T-helper 1 cell treated with Interleukin-12 subunit alpha and Interleukin-12 subunit beta and Interleukin-4 antibody, amounts not matched to agents 30 μg/mL and 1 μg/mL, for 36 hours (primary cell): ENCODE results near the gene CALCOCO2.
"Not testable (repeated sequence)": the region's sequence is repeated elsewhere in the genome, so short reads cannot be mapped to it uniquely, and the experiment has no call there.

Experiments
- H3K27ac Mint-ChIP-seq: one replicate; pipeline ENCODE4 v1.8.0; 2021; ENCODE audit warnings: mild to moderate bottlenecking, mixed read lengths
- H3K27me3 Mint-ChIP-seq: one replicate; pipeline ENCODE4 v1.8.0; 2021; ENCODE audit warnings: low read depth, mixed read lengths
- H3K36me3 Mint-ChIP-seq: one replicate; pipeline ENCODE4 v1.8.0; 2021; ENCODE audit warnings: low read depth, mixed read lengths
- H3K4me1 Mint-ChIP-seq: one replicate; pipeline ENCODE4 v1.8.0; 2021; ENCODE audit warnings: low read depth, mixed read lengths
- H3K4me3 Mint-ChIP-seq: one replicate; pipeline ENCODE4 v1.8.0; 2021; ENCODE audit warnings: mild to moderate bottlenecking, moderate library complexity, mixed read lengths
- H3K9me3 Mint-ChIP-seq: one replicate; pipeline ENCODE4 v1.8.0; 2021; ENCODE audit warnings: mixed read lengths

CALCOCO2 gene

DNA sequence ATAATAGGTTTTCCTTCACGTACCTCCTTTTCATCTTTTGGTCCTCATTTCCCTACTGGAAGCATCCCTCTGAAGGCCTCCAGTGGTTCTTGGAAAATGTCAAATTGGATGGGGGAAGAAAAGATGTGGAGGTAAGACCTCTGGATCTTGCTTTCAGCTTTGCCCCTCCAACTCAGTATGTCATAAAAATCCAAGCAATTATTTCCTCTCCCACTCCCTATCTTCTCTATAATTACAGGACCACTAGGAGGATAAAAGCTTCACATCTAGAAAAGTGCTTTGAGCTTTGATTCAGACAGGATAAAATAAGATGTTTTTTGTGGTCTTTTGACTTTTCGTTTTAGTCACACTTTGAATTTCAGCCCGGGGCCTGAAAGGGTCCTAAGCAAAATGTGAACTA, 15.5 kb upstream of the CALCOCO2 start:
- H3K36me3 Mint-ChIP-seq: no peaks in the 10 kb centered on the region
- H3K4me1 Mint-ChIP-seq: peaks cover 9% of the 10 kb centered on the region
- H3K27ac Mint-ChIP-seq: no peak overlapping the region
- H3K9me3 Mint-ChIP-seq: no peaks in the 10 kb centered on the region
- H3K27me3 Mint-ChIP-seq: peaks cover 67% of the 10 kb centered on the region
- no peak overlapping the region for H3K4me3 Mint-ChIP-seq

DNA sequence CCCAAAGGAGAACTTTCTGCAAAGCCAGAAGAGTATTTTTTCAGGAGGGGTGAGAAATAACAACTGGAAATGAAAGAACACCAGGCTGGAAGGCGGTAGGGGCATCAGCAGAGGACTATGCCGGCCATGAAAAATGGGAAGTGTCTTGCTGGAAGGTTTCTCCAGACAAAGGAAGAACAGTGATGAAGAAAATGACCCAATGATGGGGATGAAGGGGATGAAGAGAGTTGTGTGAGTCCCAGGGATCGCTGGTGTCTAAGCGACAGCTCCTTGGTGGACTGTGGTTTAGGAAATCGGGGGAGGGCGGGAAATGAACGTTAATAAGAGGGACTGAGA, 14.4 kb upstream of the CALCOCO2 start:
- Mint-ChIP-seq H3K4me3 (peak overlapping the region; percentile 58), H3K27ac (no peak overlapping the region), H3K4me1 (peaks cover 9% of the 10 kb centered on the region), H3K9me3 (no peaks in the 10 kb centered on the region), H3K27me3 (peaks cover 71% of the 10 kb centered on the region), H3K36me3 (no peaks in the 10 kb centered on the region)

DNA sequence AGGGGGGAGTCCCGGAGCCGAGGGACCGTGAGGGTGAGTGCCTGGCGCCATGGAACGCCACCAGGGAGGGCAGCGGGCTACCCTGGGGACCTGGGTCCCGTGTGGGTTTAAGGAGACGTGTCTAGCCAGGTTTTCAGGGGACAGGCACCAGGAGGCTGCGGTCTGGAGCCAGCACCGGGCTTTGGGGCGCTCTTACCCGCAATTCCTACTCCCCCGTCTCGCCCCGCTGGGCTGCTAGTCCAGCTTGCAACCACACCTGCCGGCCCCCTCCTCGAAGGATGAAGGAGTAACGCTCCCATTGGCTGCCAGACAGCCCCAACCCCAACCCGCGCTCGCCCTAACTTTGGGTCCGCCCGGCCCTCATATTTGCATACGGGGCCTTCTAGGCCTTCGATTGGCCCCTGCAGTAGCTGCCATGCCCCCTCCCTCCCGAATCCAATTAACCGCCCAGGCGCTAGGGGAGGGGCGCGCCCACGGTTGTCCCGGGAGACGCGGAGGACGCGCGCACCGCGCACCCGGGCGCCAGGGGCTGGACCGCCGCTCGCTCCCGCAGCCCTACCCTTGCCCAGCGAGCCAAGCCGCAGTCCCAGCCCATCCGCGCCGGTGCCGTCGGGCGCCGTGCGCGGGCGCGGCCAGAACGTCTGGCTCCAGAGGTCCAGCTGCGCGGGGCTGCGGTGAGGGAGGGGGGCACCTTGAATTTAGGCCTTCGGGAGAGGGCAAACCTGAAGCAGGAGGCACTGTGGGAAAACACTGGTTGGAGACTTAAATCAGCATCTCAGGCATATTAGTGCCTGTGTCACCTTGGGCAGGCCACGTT, 13.9 kb upstream of the CALCOCO2 start, which contains the start of gene TTLL6:
TSS of gene TTLL6 (minus strand) at position 456 of the 817 bp plus-strand sequence. CDS start at position 299, 157 bp downstream.
- Mint-ChIP-seq H3K27me3 (peaks cover 71% of the 10 kb centered on the region), H3K27ac (no peak within 1 kb of the TSS), H3K4me1 (peaks cover 9% of the 10 kb centered on the region), H3K36me3 (no peaks in the 10 kb centered on the region), H3K4me3 (peak within 1 kb of the TSS; percentile 78), H3K9me3 (no peaks in the 10 kb centered on the region)

DNA sequence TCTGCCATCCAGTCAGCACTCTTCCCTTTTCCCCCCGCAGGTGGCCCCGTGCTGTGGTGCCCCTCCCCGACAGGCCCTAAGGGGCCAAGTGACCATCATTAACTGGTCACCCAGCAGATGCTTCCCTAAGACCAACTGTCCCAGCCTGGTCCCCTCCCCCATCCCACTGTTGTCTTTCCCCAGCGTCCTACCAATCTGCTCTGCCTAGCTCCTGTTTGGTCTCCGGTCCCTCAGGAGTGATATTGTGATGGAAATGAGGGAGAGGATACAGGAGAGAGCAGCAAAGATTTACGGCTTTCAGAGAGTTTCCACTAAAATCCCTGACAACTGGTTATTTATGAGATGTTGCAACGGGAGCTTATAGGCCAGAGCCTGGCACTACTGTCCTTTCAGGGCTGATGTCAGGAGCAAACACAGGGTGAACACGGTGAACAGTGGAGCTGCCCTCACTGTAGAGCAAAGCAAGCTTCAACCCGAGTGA, 12.4 kb upstream of the CALCOCO2 start:
- H3K36me3 Mint-ChIP-seq: no peaks in the 10 kb centered on the region
- H3K27me3 Mint-ChIP-seq: peaks cover 69% of the 10 kb centered on the region
- no peaks in the 10 kb centered on the region for H3K9me3 Mint-ChIP-seq
- H3K4me1 Mint-ChIP-seq: peaks cover 9% of the 10 kb centered on the region
- peak overlapping the region; percentile 31 for H3K4me3 Mint-ChIP-seq
- no peak overlapping the region for H3K27ac Mint-ChIP-seq

DNA sequence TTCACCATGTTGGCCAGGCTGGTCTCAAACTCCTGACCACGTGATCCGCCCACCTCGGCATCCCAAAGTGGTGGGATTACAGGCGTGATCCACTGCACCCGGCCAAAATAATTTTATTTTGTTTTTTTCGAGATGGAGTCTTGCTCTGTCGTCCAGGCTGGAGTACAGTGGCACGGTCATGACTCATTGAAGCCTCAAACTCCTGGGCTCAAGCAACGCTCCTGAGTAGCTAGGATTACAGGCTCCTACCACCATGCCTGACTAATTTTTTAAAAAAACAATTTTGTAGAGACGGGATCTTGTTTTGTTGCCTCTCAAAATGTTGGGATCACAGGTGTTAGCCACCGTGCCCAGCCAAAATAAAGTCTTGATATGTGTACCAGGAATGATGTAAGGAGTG, 11.4 kb upstream of the CALCOCO2 start:
- Mint-ChIP-seq H3K4me1 (peaks cover 9% of the 10 kb centered on the region), H3K27me3 (peaks cover 69% of the 10 kb centered on the region), H3K9me3 (no peaks in the 10 kb centered on the region), H3K36me3 (no peaks in the 10 kb centered on the region), H3K27ac (no peak overlapping the region), H3K4me3 (no peak overlapping the region)

DNA sequence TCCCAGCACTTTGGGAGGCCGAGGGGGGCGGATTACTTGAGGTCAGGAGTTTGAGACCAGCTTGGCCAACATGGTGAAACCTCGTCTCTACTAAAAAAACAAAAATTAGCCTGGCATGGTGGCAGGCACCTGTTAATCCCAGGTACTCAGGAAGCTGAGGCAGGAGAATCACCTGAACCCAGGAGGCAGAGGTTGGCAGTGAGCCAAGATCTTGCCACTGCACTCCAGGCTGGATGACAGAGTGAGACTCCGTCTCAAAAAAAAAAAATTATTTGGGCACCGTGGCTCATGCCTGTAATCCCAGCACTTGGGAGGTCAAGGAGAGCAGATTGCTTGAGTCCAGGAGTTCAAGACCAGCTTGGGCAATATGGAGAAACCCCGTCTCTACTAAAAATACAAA, 9.9 kb upstream of the CALCOCO2 start:
- H3K27me3 Mint-ChIP-seq: peaks cover 63% of the 10 kb centered on the region
- not testable (repeated sequence) for H3K36me3 Mint-ChIP-seq, H3K9me3 Mint-ChIP-seq, H3K27ac Mint-ChIP-seq, H3K4me3 Mint-ChIP-seq, H3K4me1 Mint-ChIP-seq

DNA sequence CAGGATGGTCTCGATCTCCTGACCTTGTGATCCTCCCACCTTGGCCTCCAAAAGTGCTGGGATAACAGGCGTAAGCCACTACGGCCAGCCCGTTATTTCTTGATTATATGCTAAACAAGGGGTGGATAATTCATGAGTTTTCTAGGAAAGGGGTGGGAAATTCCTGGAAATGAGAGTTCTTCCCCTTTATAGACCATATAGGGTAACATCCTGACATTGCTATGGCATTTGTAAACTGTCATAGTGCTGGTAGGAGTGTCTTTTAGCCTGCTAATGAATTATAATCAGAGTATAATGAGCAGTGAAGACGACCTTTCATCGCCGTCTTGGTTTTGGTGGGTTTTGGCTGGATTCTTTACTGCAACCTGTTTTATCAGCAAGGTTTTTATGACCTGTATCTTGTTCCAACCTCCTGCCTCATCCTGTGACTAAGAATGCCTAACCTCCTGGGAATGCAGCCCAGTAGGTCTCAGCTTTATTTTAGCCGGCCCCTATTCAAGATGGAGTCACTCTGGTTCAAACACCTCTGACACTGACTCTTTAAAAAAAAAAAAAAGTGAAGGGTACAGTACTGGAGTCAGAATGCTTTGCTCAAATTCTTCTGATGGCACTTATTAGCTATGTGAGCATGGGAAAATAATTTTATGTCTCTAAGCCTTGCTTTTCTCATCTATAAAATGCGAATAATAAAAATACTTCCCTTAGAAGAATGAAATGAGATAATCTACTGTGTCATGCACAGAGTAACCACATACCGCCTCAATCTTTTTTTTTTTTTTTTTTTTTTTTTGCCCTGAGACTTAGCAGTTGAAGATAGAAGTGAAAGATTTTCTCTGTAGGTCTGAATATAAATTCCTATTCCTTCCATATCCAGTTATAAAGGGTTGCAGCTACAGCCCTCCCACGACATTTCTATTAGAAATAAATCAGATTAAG, 5.1 kb upstream of the CALCOCO2 start:
- Mint-ChIP-seq H3K27ac (no peak overlapping the region), H3K9me3 (no peaks in the 10 kb centered on the region), H3K4me1 (no peaks in the 10 kb centered on the region), H3K36me3 (no peaks in the 10 kb centered on the region), H3K4me3 (no peak overlapping the region), H3K27me3 (peaks cover 37% of the 10 kb centered on the region)

DNA sequence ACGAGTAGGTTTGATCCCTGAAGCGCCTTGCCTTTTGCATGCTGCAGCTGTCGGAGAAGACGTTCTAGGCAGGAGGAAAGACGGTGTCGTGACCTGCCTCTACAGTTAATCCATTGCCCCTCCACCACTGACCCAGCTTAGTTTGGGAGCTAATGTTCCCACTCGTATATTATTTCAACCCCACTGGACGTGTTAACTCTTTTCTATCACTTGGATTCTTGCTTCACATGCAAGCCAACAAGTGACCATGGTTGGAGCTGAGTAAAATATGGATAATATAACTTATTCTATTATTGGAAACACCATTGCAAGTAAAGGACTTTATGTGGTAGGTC, 681 bp downstream of the CALCOCO2 start:
- H3K27me3 Mint-ChIP-seq: peaks cover 11% of the 10 kb centered on the region
- peak overlapping the region; percentile 97 for H3K4me3 Mint-ChIP-seq
- peaks cover 17% of the 10 kb centered on the region for H3K36me3 Mint-ChIP-seq
- no peaks in the 10 kb centered on the region for H3K9me3 Mint-ChIP-seq
- H3K27ac Mint-ChIP-seq: peak overlapping the region; percentile 100
- peaks cover 42% of the 10 kb centered on the region for H3K4me1 Mint-ChIP-seq

DNA sequence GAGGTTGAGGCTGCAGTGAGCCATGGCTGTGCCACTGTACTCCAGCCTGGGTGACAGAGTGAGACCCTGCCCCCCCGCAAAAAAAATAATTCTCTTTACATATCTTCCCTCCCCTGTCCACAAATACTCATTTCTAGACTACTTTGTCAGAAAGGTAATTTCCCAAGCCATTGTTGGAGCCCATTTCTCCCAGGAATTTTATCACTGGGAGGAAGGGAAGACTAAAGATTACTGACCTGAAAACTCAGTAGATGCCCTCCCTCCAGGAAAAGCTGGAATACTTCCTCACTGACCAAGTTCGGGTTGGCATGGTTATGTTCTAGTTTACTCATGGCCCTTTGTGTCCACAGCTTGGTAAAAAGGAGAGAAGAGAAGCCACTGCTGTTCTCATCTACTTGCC, 4.1 kb downstream of the CALCOCO2 start:
- Mint-ChIP-seq H3K27ac (no peak overlapping the region), H3K36me3 (peaks cover 24% of the 10 kb centered on the region), H3K4me1 (peaks cover 56% of the 10 kb centered on the region), H3K27me3 (no peaks in the 10 kb centered on the region), H3K4me3 (no peak overlapping the region), H3K9me3 (no peaks in the 10 kb centered on the region)

DNA sequence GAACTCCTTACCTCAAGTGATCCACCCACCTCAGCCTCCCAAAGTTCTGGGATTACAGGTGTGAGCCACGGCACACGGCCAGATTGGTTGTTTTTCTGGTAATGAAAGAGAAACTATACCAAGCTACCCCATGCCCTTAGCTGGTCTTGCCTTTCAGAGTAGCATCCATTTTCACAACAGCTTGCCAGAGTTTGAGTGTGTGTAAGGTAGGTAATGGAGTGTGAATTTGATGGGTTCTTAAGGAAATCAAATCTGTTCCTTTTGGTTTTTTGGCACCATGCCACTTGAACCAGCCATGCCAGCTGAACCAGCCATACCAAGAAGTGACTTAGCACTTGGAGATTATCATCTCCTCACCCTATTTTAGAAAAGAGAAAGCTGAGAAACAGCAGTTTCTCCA, 5.1 kb downstream of the CALCOCO2 start:
- peaks cover 5% of the 10 kb centered on the region for H3K27me3 Mint-ChIP-seq
- H3K4me1 Mint-ChIP-seq: peaks cover 64% of the 10 kb centered on the region
- no peak overlapping the region for H3K4me3 Mint-ChIP-seq
- no peaks in the 10 kb centered on the region for H3K9me3 Mint-ChIP-seq
- peaks cover 31% of the 10 kb centered on the region for H3K36me3 Mint-ChIP-seq
- peak overlapping the region; percentile 63 for H3K27ac Mint-ChIP-seq

DNA sequence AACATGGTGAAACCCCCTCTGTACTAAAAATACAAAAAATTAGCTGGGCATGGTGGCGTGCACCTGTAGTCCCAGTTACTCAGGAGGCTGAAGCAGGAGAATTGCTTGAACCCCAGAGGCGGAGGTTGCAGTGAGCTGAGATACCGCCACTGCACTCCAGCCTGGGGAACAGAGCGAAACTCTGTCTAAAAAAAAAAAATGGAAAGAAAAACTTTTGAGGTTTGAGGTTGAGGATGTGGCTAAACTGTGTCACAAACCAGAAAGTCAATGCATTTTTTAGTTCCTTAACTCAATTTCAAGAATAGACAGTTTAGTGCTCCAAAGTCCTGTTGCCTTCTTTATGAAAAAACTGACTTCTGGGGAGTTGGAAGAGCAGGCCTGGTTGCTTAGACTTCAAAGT, 6.6 kb downstream of the CALCOCO2 start:
- not testable (repeated sequence) for H3K9me3 Mint-ChIP-seq, H3K27me3 Mint-ChIP-seq
- peaks cover 28% of the 10 kb centered on the region for H3K36me3 Mint-ChIP-seq
- peak overlapping the region; percentile 77 for H3K4me3 Mint-ChIP-seq
- peak overlapping the region; percentile 84 for H3K27ac Mint-ChIP-seq
- peaks cover 70% of the 10 kb centered on the region for H3K4me1 Mint-ChIP-seq

DNA sequence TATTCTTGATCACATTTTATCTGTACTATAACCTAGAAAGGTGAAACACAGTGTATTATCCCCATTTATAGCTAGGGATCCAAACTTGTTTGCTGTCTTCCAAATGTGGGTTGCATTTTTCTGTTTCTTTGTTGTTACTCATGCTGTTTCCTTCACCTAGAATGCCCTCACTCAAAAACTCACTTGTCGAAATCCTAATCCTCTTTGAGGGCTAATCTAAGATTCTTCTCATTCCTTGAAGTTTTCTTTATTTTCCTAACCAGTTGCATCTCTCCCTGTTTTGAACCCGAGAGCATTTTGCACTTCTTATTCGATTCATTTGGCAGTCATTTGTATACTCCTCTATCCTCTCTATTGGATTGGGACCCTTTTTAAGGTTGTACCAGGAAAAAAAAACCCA, 9.6 kb downstream of the CALCOCO2 start:
- Mint-ChIP-seq H3K4me3 (peak overlapping the region; percentile 72), H3K36me3 (peaks cover 34% of the 10 kb centered on the region)

DNA sequence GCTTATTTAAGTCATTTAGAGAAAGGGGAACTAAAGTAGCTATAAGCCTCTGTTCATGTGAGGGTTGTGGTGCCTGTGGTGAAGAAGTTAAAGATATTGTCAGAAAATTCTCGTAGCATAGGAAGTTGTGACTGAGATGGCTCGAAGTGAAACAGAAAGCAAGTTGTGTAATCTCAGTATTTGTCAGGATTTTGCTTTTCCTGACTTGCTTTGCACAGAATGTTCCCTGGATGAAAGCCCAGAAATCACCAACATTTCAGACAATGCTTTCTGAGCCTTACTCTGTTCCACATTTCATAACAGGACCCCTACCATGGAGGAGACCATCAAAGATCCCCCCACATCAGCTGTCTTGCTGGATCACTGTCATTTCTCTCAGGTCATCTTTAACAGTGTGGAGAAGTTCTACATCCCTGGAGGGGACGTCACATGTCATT, 10.6 kb downstream of the CALCOCO2 start:
- Mint-ChIP-seq H3K36me3 (peaks cover 29% of the 10 kb centered on the region), H3K27me3 (peaks cover 5% of the 10 kb centered on the region)

More for the DNA sequence above, 9.6 kb downstream of the CALCOCO2 start:
- Mint-ChIP-seq H3K4me1 (peaks cover 50% of the 10 kb centered on the region), H3K27ac (peak overlapping the region; percentile 36), H3K27me3 (peaks cover 5% of the 10 kb centered on the region), H3K9me3 (no peaks in the 10 kb centered on the region)

DNA sequence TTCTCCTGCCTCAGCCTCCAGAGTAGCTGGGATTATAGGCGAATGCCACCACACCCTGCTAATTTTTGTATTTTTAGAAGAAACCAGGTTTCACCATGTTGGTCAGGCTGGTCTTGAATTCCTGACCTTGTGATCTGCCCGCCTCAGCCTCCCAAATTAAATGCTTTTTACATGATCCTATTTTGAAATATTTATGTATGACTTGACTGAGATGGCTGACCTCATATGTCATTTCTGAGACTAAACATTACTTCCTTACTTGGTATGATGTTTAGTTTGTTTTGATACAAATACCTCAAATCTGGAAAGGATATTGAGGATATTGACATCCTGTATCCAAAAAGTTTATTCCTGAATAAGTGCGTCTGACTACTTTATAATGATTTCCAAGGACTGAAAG, 11.9 kb downstream of the CALCOCO2 start:
- peaks cover 31% of the 10 kb centered on the region for H3K36me3 Mint-ChIP-seq
- H3K4me1 Mint-ChIP-seq: peaks cover 32% of the 10 kb centered on the region
- H3K27me3 Mint-ChIP-seq: peaks cover 5% of the 10 kb centered on the region
- H3K27ac Mint-ChIP-seq: no peak overlapping the region
- no peaks in the 10 kb centered on the region for H3K9me3 Mint-ChIP-seq
- H3K4me3 Mint-ChIP-seq: no peak overlapping the region

More for the DNA sequence above, 10.6 kb downstream of the CALCOCO2 start:
- Mint-ChIP-seq H3K4me1 (peaks cover 41% of the 10 kb centered on the region), H3K27ac (peak overlapping the region; percentile 84), H3K9me3 (no peaks in the 10 kb centered on the region), H3K4me3 (peak overlapping the region; percentile 72)
